ENCODE measurements around the gene GPD1L.
A peak's percentile ranks its signal among the peaks of the same experiment; 100 is the strongest.
"Not testable (repeated sequence)": the region's sequence is repeated elsewhere in the genome, so short reads cannot be mapped to it uniquely, and the experiment has no call there.

Gene GPD1L

DNA sequence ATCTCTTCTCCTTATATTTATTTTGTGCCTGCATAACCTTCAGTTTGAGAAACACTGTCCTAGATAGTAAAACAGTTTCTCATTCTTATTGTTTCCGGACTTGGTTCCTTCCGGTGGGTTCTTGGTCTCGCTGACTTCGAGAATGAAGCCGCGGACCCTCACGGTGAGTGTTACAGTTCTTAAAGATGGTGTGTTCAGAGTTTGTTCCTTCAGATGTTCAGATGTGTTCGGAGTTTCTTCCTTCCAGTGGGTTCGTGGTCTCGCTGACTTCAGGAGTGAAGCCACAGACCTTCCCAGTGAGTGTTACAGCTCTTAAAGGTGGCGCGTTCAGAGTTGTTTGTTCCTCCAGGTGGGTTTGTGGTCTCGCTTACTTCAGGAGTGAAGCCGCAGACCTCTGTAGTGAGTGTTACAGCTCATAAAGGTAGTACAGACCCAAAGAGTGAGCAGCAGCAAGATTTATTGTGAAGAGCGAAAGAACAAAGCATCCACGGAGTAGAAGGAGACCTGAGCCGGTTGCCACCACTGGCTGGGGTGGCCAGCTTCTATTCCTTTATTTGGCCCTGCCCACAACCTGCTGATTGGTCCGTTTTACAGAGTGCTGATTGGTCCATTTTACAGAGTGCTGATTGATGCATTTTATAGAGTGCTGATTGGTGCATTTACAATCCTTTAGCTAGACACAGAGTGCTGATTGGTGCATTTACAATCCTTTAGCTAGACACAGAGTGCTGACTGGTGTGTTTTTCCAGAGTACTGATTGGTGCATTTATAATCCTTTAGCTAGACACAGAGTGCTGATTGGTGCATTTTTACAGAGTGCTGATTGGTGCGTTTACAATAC is 8.3 kb downstream of the GPD1L start:
- peak overlapping the region; percentile 96 for H3K27ac Mint-ChIP-seq
- peak overlapping the region; percentile 85 for H3K4me3 Mint-ChIP-seq
- H3K4me1 Mint-ChIP-seq (ENCODE audit: low read depth), result peaks cover 39% of the 10 kb centered on the region

DNA sequence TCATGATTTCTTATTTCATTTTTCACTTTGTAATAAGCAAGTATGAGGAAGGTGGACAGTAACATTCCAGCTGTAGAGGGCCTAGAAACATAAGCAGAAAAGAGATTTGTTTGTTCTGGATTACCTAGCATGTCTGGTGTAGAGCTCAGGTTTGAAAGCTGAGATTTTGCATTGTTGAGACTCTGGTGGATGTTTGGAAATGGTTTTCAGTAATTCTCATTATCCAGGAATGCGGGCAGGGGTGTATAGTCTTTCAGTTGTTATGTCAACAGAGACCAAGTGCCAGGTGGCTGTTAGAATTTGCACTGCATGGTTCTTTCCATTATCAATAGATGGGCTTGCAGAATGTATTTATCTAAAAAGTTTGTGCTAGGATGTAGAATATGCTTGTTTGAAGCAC is 10.9 kb downstream of the GPD1L start:
- Mint-ChIP-seq H3K27ac (no peak overlapping the region), H3K4me1 (ENCODE audit: low read depth) (peaks cover 35% of the 10 kb centered on the region)

More for the DNA sequence above, 8.3 kb downstream of the GPD1L start:
- not testable (repeated sequence) for H3K9me3 Mint-ChIP-seq; H3K27me3 Mint-ChIP-seq (ENCODE audit: low read depth)
- H3K36me3 Mint-ChIP-seq (ENCODE audit: low read depth), result peaks cover 21% of the 10 kb centered on the region

GRCh38 chr3:32118215-32118614 is 11.8 kb downstream of the GPD1L start:
- peaks cover 34% of the 10 kb centered on the region for H3K4me1 Mint-ChIP-seq (ENCODE audit: low read depth)

More for the DNA sequence above, 10.9 kb downstream of the GPD1L start:
- Mint-ChIP-seq H3K4me3 (no peak overlapping the region), H3K9me3 (peaks cover 5% of the 10 kb centered on the region), H3K27me3 (ENCODE audit: low read depth) (peaks cover 5% of the 10 kb centered on the region), H3K36me3 (ENCODE audit: low read depth) (peaks cover 17% of the 10 kb centered on the region)

DNA sequence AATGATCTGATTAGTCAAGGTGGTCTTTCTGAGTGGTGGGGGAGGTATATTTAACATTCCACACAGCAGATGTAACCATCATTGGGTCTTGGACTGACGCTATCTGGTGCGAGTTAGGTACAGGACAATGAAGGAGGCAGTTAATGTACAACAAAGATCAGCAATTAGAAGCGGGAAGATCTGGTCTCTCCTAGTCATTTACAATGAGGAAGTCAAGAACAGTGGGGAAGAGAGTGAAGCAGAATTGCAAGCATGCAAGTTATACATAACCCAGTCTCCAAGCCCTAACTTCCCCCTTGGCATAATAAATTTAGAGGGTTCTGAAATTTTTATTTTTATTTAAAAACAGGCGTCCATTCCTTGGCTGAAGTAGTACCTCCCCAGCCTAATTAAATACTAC is 14.1 kb downstream of the GPD1L start:
- H3K27me3 Mint-ChIP-seq (ENCODE audit: low read depth), result peaks cover 5% of the 10 kb centered on the region
- no peak overlapping the region for H3K27ac Mint-ChIP-seq
- no peak overlapping the region for H3K4me3 Mint-ChIP-seq
- peaks cover 5% of the 10 kb centered on the region for H3K36me3 Mint-ChIP-seq (ENCODE audit: low read depth)
- peaks cover 12% of the 10 kb centered on the region for H3K4me1 Mint-ChIP-seq (ENCODE audit: low read depth)
- no peaks in the 10 kb centered on the region for H3K9me3 Mint-ChIP-seq

More at GRCh38 chr3:32118215-32118614, 11.8 kb downstream of the GPD1L start:
- H3K27ac Mint-ChIP-seq, result no peak overlapping the region
- no peak overlapping the region for H3K4me3 Mint-ChIP-seq
- peaks cover 5% of the 10 kb centered on the region for H3K9me3 Mint-ChIP-seq
- peaks cover 5% of the 10 kb centered on the region for H3K27me3 Mint-ChIP-seq (ENCODE audit: low read depth)
- H3K36me3 Mint-ChIP-seq (ENCODE audit: low read depth), result peaks cover 17% of the 10 kb centered on the region

DNA sequence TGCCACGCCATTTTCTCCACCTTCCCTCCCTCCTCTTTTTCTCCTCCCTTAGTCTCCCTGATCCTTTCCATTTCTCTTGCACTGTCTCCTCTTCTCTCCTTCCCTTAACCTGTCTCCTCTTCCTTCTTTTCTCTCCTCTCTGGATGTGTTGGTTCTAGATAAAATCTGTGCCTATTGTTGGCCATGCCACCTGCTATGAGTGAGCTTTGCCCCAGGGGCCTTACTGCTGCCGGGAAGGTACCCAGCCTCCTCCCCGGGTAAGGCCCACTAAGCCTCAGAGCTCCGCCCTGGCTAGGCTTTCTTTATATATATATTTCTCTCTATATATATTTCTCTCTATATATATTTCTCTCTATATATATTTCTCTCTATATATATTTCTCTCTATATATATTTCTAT is 14.7 kb downstream of the GPD1L start:
- Mint-ChIP-seq H3K27ac (no peak overlapping the region), H3K36me3 (ENCODE audit: low read depth) (peaks cover 5% of the 10 kb centered on the region), H3K9me3 (no peaks in the 10 kb centered on the region), H3K4me1 (ENCODE audit: low read depth) (peaks cover 11% of the 10 kb centered on the region), H3K4me3 (no peak overlapping the region), H3K27me3 (ENCODE audit: low read depth) (peaks cover 5% of the 10 kb centered on the region)

GRCh38 chr3:32123620-32124019 is 17.2 kb downstream of the GPD1L start:
- H3K9me3 Mint-ChIP-seq, result no peaks in the 10 kb centered on the region

DNA sequence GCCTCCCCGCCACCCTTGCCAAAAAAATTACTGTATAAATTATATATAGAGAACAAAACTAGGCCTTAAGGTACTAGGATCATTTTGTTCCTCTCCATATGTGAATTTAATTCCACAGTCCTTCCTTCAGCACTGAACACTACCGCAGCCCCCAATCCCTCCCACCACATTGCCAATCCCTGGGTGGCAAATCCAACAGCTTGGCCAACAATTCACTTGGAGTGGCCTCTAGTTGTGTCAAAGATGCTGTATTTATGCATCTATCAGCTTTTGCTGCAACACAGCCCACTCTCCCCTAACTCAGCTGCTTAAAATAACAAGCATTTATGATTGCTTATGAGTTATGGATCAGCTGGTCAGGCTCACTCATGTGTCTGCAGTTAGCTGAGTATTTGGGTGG is 18.6 kb downstream of the GPD1L start:
- Mint-ChIP-seq H3K27me3 (ENCODE audit: low read depth) (peaks cover 4% of the 10 kb centered on the region), H3K4me3 (no peak overlapping the region), H3K36me3 (ENCODE audit: low read depth) (peaks cover 15% of the 10 kb centered on the region)

More at GRCh38 chr3:32123620-32124019, 17.2 kb downstream of the GPD1L start:
- Mint-ChIP-seq H3K36me3 (ENCODE audit: low read depth) (peaks cover 13% of the 10 kb centered on the region), H3K4me3 (no peak overlapping the region), H3K4me1 (ENCODE audit: low read depth) (peaks cover 9% of the 10 kb centered on the region), H3K27ac (no peak overlapping the region), H3K27me3 (ENCODE audit: low read depth) (peaks cover 9% of the 10 kb centered on the region)

DNA sequence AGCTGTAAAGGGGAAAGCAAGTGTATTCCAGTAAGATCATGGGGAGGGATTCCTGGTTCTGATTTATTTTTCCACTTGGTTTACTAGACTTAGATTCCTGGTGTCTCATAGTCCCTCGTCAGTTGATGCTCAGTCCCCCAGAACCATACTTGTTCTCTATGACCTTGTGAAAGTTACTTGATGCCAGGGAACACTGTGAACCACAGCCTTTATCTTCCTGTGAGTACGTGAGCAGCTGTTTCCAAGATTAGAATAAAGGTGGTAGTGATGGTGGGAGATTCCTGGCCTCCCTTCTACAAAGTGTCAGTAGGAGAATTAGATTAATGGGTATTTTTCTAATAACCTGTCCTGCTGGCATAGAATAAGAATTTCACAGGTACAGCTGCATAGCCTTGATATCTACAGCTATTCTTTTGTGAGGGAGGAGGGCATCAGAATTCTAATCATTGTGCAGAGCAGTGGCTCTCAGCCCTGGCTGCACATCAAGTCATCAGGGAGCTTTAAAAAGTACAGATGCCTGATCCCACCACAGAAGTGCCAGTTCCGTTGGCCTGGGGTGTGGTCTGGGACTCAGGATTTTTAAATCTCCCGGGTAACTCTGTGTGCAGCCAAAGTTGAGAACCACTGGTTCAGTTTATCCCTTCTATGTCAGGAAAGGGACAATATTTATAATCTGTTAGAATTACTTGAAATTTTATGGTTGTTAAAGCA is 20.0 kb downstream of the GPD1L start:
- Mint-ChIP-seq H3K4me3 (no peak overlapping the region), H3K27me3 (ENCODE audit: low read depth) (peaks cover 4% of the 10 kb centered on the region), H3K4me1 (ENCODE audit: low read depth) (no peaks in the 10 kb centered on the region), H3K27ac (no peak overlapping the region), H3K9me3 (no peaks in the 10 kb centered on the region), H3K36me3 (ENCODE audit: low read depth) (peaks cover 26% of the 10 kb centered on the region)

More for the DNA sequence above, 18.6 kb downstream of the GPD1L start:
- Mint-ChIP-seq H3K27ac (no peak overlapping the region), H3K4me1 (ENCODE audit: low read depth) (peaks cover 2% of the 10 kb centered on the region), H3K9me3 (no peaks in the 10 kb centered on the region)

- Mint-ChIP-seq H3K9me3 (no peaks in the 10 kb centered on the region), H3K27ac (no peak overlapping the region), H3K27me3 (ENCODE audit: low read depth) (peaks cover 4% of the 10 kb centered on the region), H3K4me3 (no peak overlapping the region), H3K4me1 (ENCODE audit: low read depth) (no peaks in the 10 kb centered on the region), H3K36me3 (ENCODE audit: low read depth) (peaks cover 30% of the 10 kb centered on the region)
Measured at GRCh38 chr3:32127219-32127826, 20.9 kb downstream of the GPD1L start.

- Mint-ChIP-seq H3K27ac (no peak overlapping the region), H3K4me3 (no peak overlapping the region), H3K36me3 (ENCODE audit: low read depth) (peaks cover 28% of the 10 kb centered on the region), H3K4me1 (ENCODE audit: low read depth) (no peaks in the 10 kb centered on the region), H3K27me3 (ENCODE audit: low read depth) (peaks cover 4% of the 10 kb centered on the region), H3K9me3 (no peaks in the 10 kb centered on the region)
Measured at GRCh38 chr3:32128936-32129335, 22.5 kb downstream of the GPD1L start.

GRCh38 chr3:32129832-32130231 is 23.4 kb downstream of the GPD1L start:
- H3K27me3 Mint-ChIP-seq (ENCODE audit: low read depth), result peaks cover 5% of the 10 kb centered on the region
- no peak overlapping the region for H3K4me3 Mint-ChIP-seq
- peaks cover 33% of the 10 kb centered on the region for H3K36me3 Mint-ChIP-seq (ENCODE audit: low read depth)
- H3K9me3 Mint-ChIP-seq, result peaks cover 2% of the 10 kb centered on the region
- no peak overlapping the region for H3K27ac Mint-ChIP-seq
- no peaks in the 10 kb centered on the region for H3K4me1 Mint-ChIP-seq (ENCODE audit: low read depth)

DNA sequence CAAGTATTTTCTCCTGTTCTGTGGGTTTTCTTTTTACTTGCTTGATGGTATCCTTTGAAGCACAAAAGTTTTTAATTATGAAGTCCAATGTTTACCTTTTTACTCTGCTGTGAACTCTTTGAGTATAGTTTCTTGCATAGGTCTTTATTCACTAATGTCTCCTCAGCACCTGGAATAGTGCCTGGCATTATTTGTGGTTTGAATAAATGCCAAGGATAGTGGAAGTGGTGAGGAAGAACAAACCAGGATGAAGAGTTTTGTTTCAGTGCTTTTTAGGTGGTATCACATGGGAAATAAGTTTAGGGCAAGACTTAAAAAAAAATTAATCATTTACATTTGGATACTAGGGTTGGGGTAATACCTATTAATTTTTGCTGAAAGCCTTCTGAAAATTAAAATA is 25.7 kb downstream of the GPD1L start:
- Mint-ChIP-seq H3K4me3 (no peak overlapping the region), H3K9me3 (peaks cover 4% of the 10 kb centered on the region), H3K27me3 (ENCODE audit: low read depth) (peaks cover 5% of the 10 kb centered on the region), H3K4me1 (ENCODE audit: low read depth) (no peaks in the 10 kb centered on the region), H3K27ac (no peak overlapping the region), H3K36me3 (ENCODE audit: low read depth) (peaks cover 37% of the 10 kb centered on the region)

- Mint-ChIP-seq H3K9me3 (peaks cover 4% of the 10 kb centered on the region), H3K4me3 (no peak overlapping the region), H3K27ac (no peak overlapping the region), H3K27me3 (ENCODE audit: low read depth) (peaks cover 7% of the 10 kb centered on the region), H3K36me3 (ENCODE audit: low read depth) (peaks cover 36% of the 10 kb centered on the region), H3K4me1 (ENCODE audit: low read depth) (peaks cover 3% of the 10 kb centered on the region)
Measured at GRCh38 chr3:32132706-32133105, 26.3 kb downstream of the GPD1L start.

DNA sequence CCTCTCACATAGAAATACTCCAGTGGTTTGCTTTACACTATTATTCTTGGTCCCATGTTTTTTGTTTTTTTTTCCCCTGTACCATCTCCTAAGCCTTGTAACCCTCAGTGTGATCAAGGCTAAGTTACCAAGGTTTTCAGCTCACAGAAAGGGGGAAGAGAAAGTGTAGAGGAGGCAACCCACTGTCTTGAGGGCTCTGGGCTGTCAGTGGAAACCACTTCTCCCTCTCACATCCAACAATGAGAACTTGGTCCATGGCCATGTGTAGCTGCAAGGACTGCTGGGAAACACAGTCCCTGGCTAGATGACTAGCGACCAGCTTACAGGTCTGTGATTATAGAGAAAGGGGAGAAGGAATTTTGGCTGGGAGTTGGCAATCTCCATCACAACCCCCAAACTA is 30.3 kb downstream of the GPD1L start:
- H3K4me3 Mint-ChIP-seq, result no peak overlapping the region
- H3K4me1 Mint-ChIP-seq (ENCODE audit: low read depth), result peaks cover 18% of the 10 kb centered on the region
- no peak overlapping the region for H3K27ac Mint-ChIP-seq
- H3K9me3 Mint-ChIP-seq, result peaks cover 4% of the 10 kb centered on the region
- H3K36me3 Mint-ChIP-seq (ENCODE audit: low read depth), result peaks cover 17% of the 10 kb centered on the region
- peaks cover 11% of the 10 kb centered on the region for H3K27me3 Mint-ChIP-seq (ENCODE audit: low read depth)
